KG1 (cell line): ENCODE results near the gene SREBF2.

ENCODE experiments used
- DNase-seq: peaks from one replicate; lab custom pipeline; 2025; lab: John Stamatoyannopoulos, UW

SREBF2 gene

DNA sequence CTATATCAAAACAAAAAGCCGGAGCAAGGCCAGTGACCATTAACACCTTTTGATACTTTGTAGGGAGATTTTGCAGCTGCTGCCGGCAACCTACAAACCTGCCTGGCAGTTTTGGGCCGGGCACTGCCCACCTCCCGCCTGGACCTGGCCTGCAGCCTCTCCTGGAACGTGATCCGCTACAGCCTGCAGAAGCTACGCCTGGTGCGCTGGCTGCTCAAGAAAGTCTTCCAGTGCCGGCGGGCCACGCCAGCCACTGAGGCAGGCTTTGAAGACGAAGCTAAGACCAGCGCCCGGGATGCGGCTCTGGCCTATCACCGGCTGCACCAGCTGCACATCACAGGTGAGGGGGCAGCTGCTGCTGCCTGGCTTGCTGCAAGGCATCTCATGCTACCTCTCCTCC is 47.7 kb downstream of the SREBF2 start:
- DNase-seq, result no peak

DNA sequence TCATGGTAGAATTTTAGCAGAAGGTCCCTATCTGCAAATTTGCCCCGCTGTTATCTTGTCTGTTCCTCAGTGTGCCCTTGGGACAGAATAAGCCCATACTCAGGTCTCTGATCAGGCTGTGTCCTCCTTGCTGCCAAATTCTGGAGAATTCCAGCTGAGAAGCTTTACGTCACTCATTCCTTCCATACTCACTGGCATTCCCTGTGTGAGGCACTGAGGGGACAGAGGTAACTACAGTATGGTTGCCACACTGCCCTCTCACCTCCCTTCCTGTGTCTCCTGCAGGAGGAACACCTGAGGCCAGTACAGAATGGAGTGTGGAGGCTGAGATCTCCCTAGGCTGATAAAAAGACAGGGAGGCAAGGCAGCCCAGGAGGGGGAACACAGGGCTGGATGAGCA is 50.5 kb downstream of the SREBF2 start:
- no peak for DNase-seq

GRCh38 chr22:41885116-41885515 is 52.2 kb downstream of the SREBF2 start:
- no peak for DNase-seq

DNA sequence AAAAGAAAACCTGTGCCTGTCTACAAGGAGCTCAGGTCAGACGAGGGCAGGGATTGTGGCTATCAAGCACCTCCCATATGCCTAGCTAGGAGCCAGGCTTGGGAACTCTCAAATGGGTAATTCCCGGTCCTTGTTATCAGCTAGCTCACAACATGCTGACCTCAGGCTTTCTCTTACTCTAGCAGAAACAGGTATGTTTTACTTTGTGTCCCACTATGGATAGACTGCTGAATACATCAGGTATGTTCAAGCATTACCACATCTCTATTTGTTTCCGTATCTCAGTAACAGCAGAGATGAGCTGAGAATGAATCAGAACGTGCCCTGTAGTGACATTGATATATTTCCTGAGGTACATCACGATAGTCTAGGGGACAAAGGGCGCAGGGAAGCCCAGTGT is 52.6 kb downstream of the SREBF2 start:
- DNase-seq, result no peak

DNA sequence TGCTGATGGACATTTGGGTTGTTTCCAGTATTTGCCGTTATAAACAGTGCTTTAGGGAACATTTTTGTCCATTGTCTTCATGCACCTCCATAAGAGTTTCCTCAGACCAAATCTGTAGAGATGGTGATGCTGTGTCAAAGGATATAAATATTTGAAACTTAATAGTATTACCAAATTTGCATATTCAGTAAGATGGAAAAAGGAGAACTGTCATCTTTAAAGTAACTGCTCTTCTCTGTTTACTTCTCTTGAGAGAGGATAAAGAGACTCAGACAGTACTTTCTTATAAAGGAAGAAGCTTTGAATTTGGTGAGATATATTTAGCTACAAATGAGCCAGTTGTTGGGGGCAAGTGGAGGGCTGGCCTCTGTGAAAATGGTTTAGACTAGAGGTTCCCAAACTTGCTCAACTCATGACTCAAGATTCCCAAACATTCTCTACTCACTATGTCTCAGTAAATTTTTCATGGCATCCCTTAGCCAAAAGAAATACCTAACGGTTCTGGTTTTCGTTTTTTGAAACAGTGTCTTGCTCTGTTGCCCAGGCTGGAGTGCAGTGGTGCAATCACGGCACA is 55.8 kb downstream of the SREBF2 start:
- no peak for DNase-seq

GRCh38 chr22:41891407-41891806 is 58.5 kb downstream of the SREBF2 start:
- no peak for DNase-seq

GRCh38 chr22:41892721-41893120 is 59.8 kb downstream of the SREBF2 start:
- DNase-seq, result no peak

DNA sequence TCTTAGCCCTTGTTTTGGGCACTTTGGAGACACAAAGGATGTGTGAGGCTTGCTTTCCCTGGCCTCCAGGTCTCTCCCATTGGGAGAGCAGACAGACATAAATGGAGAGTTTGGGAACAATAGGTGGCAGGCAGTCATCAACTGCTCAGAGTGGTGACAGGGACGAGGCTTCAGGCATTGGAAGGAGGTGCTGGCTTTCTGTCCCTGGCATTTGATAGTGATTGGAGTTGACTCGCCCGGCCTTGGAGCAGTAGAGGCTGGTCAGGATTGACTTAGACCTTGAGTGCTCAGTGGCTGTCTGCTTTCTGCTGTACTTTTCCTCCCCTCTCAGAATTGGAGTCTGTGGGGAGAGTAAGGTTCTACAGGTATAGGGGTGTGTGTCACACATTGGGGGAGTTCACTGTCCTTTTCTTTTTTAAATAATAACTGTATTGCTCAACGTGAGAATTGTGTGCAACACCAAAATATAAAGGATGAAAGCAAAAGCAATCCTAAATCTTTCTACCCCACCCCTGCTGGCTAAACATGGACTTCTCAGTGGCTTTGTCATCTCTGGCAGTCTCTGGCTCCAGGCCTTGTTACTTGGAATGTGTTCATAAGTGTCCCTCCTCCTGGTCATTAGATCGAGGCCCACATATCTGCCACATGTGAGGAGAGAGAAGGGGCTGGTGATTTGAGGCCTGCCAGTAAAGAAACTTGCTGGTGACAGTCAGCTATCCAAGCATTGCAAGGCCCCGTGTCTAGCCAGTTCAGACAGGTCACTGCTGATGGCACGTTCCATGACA is 60.9 kb downstream of the SREBF2 start:
- DNase-seq, result no peak

DNA sequence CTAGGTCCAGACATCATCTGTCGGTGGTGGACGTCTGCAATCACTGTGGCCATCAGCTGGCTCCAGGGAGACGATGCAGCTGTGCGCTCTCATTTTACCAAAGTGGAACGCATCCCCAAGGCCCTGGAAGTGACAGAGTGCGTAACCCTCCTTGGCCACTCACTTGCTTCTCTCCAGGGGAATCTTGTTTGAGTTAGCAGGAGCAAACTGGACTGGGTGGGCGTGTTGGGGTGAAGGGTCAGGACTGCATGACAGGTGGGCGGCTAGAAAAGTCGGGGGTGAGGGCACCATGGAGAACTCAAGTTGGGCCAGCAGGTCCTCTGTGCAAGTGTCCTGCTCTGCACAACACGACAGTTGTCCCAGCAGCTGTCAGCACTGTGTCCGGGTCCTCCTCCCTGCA is 65.7 kb downstream of the SREBF2 start:
- no peak for DNase-seq

DNA sequence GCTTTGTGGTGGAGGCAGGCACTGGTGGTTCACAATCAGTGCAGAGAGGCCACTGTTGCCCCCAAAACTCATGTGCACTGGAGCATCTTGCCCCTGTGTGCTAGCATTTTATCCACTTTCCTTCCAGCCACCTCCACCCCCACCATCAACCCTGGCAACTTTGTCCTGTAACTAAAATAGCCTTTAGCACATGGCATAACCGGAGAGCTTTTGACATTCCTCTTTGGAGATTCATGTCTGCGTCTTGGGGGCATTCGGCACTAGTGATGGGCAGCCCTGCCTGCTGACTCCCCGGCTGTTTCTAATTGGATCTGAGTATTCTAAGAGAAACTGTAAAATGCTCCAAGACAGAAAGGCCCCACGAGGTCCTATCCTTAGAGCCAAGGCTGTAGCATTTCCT is 66.2 kb downstream of the SREBF2 start:
- no peak for DNase-seq

DNA sequence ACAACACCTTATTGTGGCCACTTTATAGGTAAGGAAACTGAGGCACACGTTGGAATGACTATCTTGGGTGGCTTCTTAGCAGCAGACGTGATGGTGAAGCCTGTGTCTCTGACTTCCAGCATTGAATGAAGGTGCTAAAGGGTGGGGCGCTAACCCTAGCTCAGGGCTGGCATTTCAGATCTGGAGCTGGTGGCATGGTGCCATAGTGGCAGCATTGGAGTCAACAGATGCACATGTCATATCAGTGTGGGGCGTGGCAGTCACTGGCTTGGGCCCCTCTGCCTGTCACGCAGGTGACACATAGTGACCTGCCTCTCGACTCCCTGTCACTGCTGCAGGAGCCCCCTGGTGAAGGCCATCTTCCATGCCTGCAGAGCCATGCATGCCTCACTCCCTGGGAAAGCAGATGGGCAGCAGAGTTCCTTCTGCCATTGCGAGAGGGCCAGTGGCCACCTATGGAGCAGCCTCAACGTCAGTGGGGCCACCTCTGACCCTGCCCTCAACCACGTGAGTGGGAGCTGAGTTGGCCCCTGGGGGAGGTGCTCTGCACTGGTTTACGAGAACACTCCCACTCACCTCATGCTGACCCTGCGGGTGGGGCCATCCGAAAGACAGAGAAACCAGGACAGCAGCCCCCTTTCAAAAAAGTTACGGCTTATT is 67.2 kb downstream of the SREBF2 start:
- DNase-seq, result no peak

- DNase-seq, result no peak
Measured at GRCh38 chr22:41900652-41901312, 67.9 kb downstream of the SREBF2 start.

- DNase-seq, result no peak
Measured at GRCh38 chr22:41902016-41902415, 69.1 kb downstream of the SREBF2 start.

GRCh38 chr22:41902932-41903421 is 70.1 kb downstream of the SREBF2 start:
- DNase-seq, result no peak

DNA sequence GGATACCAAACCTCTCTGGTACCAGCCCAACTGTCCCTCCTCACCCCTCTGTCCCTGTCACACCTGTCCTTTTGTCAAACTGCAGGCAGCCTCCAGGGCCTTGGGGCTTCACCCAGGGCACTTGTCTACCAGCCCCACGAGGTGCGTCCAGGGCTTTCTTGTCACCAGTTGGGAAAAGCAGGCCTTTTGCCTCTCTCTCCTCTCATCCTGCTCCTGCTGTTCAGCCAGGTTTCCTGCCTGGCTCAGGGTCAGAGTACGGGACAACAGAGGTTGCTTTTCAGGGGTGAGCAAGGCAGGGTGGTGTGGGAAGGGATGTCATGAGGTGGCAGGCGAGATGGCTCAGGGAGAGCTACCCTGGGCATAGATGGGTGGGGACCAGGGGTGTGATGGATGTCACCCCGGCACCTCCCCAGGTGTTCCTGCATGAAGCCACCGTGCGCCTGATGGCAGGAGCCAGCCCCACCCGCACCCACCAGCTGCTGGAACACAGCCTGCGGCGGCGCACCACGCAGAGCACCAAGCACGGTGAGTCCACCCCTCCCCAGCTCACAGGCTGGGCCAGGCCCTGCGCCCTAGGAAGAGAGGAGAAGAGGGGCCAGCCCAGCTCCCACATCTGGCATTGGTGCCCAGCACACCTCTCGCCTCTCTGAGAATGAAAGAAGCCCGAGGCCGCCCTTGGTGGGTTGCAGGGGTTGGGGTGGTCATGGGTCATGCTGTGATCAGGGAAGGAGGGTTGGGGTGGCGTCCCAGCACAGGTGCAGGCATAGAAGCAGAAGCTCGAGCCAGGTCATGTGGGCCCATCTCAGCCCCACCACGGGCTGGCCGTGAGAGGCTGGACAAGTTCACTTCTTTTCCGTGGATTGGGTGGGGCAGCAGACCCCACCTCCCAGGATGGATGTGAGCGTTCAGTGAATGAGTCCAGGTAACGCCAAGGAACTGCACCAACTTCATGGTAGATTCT is 71.8 kb downstream of the SREBF2 start:
- DNase-seq, result no peak

- no peak for DNase-seq
Measured at GRCh38 chr22:41905411-41906202, 72.7 kb downstream of the SREBF2 start.

DNA sequence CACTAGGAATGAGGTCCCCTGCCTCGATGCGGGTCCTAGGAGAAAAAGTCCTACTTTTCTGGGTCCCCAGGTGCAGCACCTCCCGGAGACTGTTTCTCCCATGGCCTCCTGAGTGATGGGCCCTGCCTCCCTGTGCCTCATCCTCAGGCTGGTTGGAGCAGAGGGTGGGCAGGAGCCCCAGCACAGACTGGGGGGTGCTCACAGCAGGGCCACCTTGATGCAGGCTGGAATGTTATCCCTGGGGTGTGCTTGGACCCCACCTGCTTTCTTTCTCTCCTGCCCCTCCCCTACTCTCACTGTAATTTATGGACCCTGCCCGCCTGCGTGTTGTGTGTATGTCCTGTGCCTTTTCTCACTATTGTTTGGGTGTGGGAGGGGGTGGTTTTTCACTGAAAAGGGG is 73.9 kb downstream of the SREBF2 start:
- DNase-seq, result no peak

DNA sequence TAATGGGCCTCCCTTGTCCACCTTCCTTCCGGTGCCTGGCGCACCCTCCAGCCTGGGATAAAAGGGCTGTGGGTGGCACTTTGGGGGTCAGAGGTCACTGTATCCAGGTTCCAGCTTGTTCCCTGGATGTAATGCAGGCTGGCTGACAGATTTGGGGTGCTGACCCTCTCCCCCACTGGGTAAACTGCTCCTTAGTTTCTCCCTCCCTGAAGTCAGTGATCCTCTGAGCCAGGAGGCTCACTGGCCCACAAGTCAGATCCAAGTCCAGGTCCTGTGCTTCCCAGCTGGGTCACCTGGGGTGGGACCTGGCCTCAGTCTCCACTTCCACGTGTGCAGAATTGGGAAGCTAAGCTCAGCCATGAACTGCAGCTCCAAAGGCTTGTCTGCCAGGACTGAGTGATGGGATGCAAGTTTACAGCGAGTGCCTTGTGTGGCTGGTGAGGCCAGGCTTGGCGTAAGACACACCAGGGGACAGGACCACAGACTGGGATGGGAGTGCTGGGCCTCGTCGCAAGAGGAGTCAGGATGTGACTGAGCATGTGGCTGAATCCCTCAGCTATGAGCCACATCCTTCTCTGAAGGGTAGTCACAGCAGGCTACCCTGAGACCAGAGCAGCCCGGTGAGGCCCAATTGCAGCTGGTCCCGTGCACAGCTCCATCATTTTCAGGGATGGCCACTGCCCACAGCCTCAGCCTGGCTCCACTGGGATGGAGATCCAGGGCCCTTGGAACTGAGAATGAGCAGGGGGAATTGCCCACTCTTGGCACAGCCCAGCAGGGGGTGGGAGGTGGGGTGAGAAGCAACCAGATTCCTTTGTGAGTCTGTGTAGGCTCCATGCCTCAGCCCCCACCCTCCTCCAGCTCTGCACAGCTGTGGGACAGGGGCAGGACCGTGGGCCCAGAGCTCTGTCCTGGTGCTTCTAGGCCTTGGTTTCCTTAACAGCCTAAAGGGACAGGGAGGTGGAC is 74.8 kb downstream of the SREBF2 start:
- DNase-seq, result no peak
